Activated CD8-positive, alpha-beta memory T cell treated with anti-CD3 and anti-CD28 coated beads for 36 hours (primary cell): ENCODE data around the gene TAF1B. TPM values are rescaled to one million over a fixed set of nuclear protein-coding genes. Genes with fewer than 3 reads are reported as not detected.
"Not testable (repeated sequence)": the region's sequence is repeated elsewhere in the genome, so short reads cannot be mapped to it uniquely, and the experiment has no call there.

ENCODE experiments used
- CTCF ChIA-PET: fragments of 350-600 bp; sonication (Branson Sonifier 250); formaldehyde crosslinking; loops from one replicate; lab custom pipeline; 2021; ENCODE audit warnings: antibody characterized with exemption; lab: Charles Lee
- POLR2A ChIA-PET: fragments of 350-600 bp; sonication (Branson Sonifier 250); formaldehyde crosslinking; loops from one replicate; lab custom pipeline; 2021; ENCODE audit warnings: antibody characterized with exemption; lab: Charles Lee
- total RNA-seq, 2 experiments: library from RNA; stranded (reverse); gene quantifications; one replicate each; pipeline ENCODE4 v1.2.3, GENCODE V29; 2021

TAF1B gene
- total RNA-seq, 2 experiments from 2014 or later, result 23.5 to 24.2 TPM

DNA sequence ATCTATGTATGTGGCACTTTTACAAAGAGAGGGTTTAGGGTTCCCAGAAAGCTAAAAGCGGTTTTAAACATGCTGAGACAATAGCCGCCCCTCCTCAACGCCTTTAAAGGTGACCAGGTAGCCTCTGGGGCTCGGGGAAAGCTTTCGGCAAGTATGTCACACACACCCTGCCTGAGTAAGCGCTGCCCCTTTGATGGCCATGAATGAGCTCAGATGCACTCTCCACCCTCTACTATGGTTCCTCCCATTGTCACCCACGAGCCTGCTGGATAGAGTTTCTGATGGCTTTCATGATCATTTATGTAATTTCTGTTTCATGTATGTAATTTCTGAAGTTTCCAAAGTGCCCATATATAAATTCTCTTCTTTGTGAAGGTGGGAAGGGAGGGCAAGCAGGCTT lies 64.1 kb downstream of the TAF1B start:
- ChIA-PET POLR2A (interaction anchor here (0.6 kb wide), 1 partner anchor 394 kb away, joined by 3 read pairs; no protein-coding TSS in a partner anchor), CTCF (interaction anchor here (0.6 to 2.1 kb wide), 2 partner anchors 93 to 141 kb away, joined by 3 to 6 read pairs; no protein-coding TSS in a partner anchor)

DNA sequence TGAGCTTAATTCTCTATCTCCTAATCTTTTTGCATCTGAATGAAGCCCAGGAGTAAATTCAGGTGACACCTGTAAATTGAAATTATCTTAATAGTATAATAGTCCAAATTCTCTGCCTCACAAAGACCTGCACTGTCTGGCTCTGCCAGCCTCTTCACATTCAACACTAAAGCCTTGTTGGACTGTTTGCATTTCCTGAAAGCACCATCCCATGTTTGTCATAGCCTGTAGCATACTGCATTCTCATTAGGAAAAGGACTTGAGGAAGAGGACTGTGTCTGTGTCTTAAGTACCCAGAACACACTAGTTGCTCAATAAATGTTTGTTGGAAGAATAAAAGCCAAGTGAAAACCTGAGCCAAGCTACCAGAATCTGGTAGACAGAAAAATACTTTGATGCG lies 65.4 kb downstream of the TAF1B start:
- POLR2A ChIA-PET, result no interaction called here
- CTCF ChIA-PET, result interaction anchor here (1.2 kb wide), 1 partner anchor 95 kb away, joined by 4 read pairs; no protein-coding TSS in a partner anchor

DNA sequence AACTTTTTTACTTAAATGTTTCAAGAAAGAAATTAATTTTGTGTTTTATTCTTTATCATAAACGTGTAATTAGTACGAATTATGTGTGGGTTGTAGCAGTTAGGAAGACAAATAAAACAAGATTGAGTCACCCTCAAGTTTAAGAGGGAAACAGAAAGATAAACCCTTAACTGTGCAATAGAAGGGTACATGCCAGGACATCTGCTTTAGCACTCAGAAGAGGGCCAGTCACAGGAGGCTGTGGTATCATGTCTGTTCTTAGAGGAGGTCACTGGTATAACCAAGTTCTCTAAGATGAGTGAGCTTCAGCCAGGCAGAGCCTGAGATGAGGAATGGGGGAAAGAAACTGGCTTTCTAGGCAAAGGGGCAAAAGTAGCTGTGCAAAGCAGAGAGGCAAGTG lies 65.8 kb downstream of the TAF1B start:
- CTCF ChIA-PET, result interaction anchor here (1.2 kb wide), 1 partner anchor 95 kb away, joined by 4 read pairs; no protein-coding TSS in a partner anchor
- POLR2A ChIA-PET, result no interaction called here

DNA sequence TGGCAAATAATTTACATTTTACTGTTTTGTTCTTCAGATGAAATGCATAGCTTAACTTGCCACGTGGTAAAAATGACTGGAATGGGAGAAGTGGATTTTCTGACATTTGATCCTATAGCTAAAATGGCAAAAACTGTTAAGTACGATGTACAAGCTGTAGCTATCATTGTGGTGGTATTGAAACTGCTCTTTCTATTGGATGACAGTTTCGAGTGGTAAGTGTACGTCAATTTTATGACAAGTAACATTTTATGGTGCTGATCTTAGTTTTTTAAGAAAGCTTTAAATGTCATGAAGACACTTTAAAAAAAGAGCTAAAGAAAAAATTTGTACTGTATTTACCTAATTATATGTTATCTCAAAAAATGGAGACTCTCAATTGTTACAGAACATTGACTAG lies 67.4 kb downstream of the TAF1B start:
- CTCF ChIA-PET, result interaction anchor here (1.2 kb wide), 2 partner anchors 95 to 136 kb away, joined by 3 read pairs; no protein-coding TSS in a partner anchor
- POLR2A ChIA-PET, result no interaction called here

DNA sequence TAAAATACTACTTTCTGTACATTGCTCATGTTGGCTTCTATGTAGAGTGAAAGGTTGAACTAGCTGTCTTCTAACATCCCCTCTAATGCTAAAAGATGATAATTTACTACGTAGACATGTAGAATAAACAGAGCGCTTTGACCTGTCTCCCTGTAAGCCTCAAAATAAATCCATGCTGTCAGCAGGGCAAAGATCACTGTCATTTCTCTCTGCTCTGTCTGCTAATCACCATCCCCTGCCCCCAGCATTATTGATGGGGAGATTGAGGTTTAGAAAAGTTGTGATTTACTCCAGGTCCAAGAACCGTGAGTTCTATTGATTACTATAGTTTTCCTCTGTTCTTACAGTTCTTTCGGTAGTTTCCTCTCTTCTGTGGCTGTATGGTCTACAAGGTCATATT lies 69.2 kb downstream of the TAF1B start:
- ChIA-PET POLR2A (no interaction called here), CTCF (interaction anchor here (1.6 kb wide), 1 partner anchor 99 kb away, joined by 3 read pairs; no protein-coding TSS in a partner anchor)

DNA sequence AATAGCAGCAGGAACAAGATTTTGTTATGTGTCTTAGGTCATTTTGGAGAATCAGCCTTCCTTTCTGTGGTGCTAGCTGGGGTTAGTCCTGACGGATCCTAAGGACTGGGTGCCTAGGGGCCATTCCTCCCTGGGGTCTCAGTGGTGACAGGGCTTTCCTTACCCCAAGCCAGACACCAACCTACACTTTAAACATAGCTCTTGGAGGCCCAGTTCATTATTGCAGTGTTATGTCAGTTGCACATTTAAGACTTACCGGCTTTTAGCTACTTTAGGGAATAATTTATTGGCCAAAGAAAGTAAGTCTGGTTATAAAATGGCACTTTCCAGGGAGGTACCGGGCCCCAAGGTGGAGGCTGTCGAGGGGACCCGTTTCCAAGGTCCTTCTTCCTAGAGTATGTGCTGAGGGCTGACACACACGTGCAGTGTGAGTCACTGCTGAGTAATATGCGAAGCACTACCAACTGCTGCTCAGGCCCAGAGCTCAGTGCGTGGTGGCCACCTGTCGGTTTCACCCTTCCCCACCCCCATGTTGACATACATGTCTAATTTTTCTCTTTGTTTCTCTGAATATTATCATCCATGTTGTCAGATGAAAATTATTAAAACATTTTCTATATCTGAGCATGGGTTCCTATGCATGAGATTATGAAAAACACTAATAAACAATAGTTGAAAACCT lies 71.3 kb downstream of the TAF1B start:
- CTCF ChIA-PET, result interaction anchor here (0.5 to 1.6 kb wide), 7 partner anchors 11 to 297 kb away, joined by 3 to 7 read pairs (median 3); no protein-coding TSS in a partner anchor
- POLR2A ChIA-PET, result interaction anchor here (1.2 kb wide), 1 partner anchor 71 kb away, joined by 3 read pairs; the partner anchor contains the start of gene TAF1B

DNA sequence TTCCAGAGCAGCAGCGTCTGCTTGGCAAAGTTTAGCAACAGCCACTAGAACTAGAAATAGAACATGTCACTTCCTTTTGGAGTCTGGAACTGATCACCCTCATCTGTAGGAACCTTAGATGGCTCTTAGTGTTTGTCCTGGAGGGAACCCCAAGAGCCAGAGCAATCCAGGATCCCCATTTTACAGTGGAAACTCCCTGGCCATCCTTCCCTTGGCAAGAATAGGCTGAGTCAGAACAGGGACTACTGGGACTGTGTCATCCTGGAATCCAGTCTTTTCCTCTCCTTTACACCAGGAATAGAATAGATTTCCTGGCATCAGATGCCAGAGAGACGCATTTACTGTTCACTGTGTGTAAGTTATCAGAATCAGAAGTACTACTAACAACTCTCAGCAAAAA lies 75.0 kb downstream of the TAF1B start:
- ChIA-PET POLR2A (no interaction called here), CTCF (no interaction called here)

DNA sequence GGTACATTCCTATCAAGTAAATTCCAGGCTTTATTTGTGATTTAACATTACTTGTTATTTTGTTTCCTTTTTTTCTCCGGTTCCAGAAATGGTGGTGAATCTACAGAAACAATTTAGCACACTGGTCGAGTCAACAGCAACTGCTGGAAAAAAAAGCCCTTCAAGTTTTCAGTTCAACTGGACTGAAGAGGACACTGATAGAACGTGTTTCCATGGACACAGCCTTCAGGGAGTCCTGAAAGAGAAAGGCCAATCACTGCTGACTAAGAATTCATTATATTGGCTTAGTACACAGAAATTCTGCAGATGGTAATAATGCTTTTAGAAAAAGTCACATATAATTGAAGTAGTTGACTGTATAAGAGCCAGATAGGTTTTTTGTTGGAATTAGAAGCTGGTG lies 76.2 kb downstream of the TAF1B start:
- ChIA-PET POLR2A (no interaction called here), CTCF (no interaction called here)

DNA sequence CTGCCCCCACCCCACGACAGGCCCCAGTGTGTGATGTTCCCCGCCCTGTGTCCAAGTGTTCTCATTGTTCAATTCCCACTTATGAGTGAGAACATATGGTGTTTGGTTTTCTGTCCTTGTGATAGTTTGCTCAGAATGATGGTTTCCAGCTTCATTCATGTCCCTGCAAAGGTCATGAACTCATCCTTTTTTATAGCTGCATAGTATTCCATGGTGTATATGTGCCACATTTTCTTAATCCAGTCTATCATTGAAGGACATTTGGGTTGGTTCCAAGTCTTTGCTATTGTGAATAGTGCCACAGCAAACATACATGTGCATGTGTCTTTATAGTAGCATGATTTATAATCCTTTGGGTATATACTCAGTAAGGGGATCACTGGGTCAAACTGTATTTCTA lies 83.7 kb downstream of the TAF1B start:
- CTCF ChIA-PET, POLR2A ChIA-PET: not testable (repeated sequence)

DNA sequence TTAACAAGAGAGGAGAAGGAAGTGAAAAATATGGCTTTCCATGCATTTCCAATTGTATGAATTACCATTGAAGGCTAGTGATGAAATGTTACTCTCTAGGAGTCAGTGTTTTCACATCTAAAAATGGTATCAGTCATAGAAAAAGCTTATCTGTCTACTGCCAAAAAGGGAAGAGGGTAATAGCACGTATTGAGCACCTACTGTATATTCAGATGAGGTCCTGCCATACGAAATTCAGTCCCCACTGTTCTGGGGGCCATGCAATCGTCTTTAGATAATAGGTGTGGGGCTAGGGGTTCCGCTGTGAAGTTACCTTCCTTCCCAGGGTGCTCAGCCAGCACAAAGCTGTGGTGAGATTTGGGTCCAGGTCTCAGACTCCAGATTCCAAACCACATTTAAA lies 94.0 kb downstream of the TAF1B start:
- ChIA-PET CTCF (interaction anchor here (0.8 kb wide), 1 partner anchor 138 kb away, joined by 3 read pairs; no protein-coding TSS in a partner anchor), POLR2A (no interaction called here)

DNA sequence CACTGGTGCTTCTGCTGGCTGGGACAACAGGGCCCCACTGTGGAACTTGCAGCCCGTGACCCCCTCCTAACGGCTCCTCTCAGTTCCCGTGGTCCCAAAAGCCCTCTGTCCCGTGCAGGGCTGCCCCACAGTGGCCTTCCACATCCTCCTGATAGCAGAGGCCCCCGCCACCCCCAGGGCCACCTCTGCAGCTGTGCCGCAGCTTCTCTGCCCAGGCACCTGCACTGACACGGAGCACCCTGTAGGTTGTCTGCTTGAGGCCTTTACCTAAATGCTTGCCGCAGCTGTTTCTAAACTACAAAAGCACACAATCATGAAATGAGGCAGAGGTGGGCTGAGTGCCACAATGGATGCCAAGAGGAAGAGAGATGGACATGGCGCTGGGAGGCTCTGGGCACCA lies 94.7 kb downstream of the TAF1B start:
- CTCF ChIA-PET, result no interaction called here
- POLR2A ChIA-PET, result no interaction called here

DNA sequence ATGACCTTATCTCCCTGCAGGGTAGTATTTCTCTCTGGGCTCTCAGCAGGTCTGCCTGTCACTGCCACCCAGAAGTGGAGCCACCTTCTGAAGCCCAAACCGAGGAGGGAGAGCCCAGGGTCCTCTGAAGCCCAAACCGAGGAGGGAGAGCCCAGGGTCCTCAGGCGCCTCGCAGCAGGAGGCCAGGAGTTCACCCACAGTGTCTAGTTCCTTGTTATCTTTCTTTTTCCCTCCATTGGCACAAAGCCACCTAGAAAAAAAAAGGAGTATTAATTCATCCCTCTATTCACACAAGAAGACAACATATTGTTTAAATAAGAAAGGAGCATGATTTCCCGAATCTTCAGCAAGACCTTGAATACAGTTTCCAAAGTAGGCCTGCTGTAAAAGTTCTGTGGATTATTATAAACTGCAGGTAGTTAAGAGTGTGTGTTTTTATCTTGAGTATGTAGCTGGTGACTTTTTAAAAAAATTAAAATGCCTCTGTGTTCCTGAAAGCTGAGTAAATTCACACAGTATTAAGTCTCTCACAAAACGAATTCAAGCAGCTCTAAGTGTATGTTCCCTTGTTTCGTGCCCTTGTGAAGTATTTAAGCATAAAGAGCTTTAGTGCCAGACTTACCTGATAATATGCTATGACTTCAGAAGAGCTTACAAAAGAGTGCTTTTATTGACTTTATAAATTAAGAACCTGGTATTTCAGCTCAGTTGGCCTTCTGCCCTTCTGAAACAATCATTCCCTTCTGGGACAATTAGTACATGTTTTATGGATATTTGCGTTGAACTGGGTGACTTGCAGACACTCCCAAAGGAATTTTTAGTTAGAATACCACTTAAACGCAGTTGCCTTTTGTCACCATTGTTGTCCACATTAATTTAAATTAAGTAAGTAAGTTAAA lies 96.6 kb downstream of the TAF1B start:
- CTCF ChIA-PET, result interaction anchor here (0.5 kb wide), 1 partner anchor 111 kb away, joined by 3 read pairs; no protein-coding TSS in a partner anchor
- POLR2A ChIA-PET, result no interaction called here

DNA sequence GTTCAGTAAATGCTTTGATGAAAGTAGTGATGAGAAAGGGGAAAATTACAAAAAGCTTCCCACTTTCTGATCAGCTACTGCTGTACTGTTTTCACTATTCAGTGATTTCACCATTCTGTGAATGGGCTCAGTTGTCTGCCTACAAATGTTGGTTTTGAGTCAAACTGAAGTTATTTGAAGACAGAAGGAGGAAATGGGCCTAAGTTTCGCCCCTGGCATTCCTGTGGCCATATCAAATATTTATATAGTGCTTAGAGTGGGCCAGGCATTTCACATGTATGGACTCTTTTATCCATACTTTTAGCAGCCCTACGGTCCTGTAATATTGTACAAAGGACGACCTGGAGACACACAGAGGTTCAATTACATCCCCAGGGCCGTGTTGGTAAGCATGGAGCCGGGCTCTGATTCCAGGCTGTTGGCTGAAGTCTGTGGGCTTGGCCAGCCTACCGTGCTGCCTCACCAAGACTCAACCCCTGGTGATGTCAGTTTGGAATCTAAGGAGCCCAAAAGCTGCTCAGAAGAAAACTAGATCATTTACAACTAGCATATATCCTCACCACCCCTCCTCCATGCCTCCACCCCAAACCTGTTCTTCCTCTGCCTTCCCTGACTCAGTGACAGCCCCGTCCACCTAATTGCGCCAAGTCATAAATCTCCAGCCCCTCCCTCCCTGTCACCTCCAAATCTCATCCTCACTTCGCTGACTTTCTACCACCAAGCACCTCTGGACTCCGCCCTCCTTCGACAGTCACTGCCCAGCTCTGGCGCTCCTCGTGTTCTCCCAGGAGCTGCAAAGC lies 98.1 kb downstream of the TAF1B start:
- ChIA-PET CTCF (interaction anchor here (0.8 kb wide), 1 partner anchor 21 kb away, joined by 3 read pairs; no protein-coding TSS in a partner anchor), POLR2A (no interaction called here)

DNA sequence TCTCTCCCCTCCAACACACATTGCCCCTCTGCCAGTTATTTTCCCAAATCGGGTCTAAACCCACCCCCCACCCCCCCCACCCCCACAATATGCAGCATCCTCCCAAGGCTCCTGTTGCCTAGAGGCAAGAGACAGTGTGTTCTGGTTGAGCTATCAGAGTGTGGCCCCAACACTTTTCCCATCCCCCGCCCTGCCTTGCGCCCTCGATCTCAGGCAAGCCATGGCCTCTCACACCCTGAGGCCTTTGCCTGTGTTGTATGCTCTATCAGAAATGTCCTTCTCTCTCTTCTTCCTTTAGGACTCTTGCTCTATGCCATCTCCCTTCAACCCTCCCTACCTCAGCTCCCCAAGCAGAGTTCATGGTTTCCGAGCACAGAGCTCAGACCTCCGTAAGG lies 98.7 kb downstream of the TAF1B start:
- POLR2A ChIA-PET, result no interaction called here
- CTCF ChIA-PET, result no interaction called here

DNA sequence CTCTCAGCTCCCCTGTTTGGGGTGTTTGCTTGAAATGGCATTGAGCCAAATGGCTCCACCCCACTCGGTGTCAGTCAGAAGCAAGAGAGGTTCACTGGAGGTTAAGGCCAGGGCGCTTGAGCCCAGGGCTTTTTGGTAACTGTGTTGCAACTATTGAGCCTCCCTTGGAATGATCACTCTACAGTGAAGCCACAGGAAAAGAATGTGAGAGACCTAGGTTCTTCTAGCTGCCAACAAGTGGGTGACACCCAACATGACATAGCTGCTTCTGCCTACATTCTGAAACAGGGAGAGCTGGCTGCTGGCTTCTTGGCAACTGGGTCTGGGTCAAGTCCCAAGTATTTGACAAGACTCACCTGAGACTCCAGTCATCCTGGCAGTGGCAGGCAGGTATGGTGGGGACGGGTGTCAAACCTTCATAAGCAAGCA lies 101.1 kb downstream of the TAF1B start:
- CTCF ChIA-PET, result interaction anchor here (0.8 kb wide), 1 partner anchor 40 kb away, joined by 4 read pairs; no protein-coding TSS in a partner anchor
- POLR2A ChIA-PET, result no interaction called here

DNA sequence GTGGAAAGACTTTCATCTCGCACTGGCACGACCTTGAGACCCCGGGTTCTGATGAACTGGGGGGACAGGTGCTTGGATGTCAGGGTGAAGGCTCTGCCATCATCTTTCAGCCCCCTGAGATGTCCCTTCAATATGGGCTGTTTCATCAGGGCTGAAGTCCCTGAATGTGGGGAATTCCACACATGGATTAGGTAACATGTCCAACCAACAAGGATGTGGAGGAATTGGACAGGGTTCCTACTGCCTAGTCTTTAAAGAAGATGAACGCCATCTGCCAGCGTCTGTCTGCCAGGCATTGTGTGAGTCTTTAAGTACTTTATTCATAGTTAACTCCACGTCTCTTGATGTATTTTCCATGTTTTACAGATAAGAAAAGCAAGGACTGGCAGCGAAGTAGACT lies 102.3 kb downstream of the TAF1B start:
- ChIA-PET CTCF (no interaction called here), POLR2A (no interaction called here)

DNA sequence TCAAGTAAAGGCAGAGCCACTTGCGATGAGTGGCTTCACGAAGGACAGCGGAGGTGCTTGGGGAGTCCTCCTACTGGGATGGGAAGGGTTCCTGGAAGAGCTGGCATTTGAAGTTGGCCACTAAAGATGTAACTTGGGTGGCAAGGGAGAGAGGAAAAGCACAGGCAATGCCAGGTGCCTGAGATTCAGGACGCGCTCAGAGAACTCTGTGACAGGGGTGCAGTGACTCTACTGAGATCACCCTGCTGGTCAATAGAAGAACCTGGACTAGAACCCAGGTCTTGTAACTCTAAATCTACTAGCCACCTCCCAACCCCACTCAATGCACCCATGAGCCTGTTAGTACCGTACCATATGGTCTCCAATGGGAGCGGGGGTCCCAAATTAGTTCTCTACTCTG lies 102.8 kb downstream of the TAF1B start:
- ChIA-PET CTCF (no interaction called here), POLR2A (no interaction called here)

DNA sequence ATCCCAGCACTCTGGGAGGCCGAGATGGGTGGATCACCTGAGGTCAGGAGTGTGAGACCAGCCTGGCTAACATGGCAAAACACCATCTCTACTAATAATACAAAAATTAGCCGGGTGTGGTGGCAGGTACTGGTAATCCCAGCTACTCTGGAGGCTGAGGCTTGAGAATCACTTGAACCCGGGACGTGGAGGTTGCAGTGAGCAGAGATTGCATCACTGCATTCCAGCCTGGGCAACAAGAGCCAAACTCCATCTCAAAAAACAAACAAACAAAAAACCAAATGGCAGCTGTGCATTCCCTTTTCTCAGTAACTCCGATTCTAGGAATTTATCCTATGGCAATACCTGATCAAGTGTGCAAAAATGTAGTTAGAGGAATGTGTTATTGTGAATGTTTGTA lies 103.5 kb downstream of the TAF1B start:
- ChIA-PET POLR2A (no interaction called here), CTCF (no interaction called here)

DNA sequence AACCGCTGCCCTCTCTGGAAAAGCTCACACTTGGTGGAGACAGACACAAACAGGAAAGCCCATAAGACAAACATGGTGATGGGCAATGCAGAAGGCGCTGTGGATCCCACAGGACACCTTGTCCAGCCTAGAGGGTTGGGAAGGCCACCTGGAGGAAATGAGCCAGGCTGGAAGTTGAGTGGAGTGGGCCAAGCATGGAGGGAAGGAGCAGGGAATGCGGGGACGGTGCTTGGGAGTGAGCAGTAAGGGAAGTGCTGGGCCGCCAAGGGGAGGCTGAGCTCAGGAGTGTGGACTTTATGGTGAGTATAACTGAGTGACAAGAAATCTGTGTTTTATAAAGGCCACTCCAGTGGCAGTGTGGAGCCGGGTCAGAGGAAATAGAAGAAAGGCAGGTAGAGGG lies 105.4 kb downstream of the TAF1B start:
- ChIA-PET POLR2A (interaction anchor here (1.2 kb wide), 1 partner anchor 355 kb away, joined by 4 read pairs; no protein-coding TSS in a partner anchor), CTCF (no interaction called here)
